Measurements from ENCODE around the gene SLC15A3.

Gene SLC15A3

GRCh38 chr11:60951904-60952741 lies at the start of gene SLC15A3:
Gene SLC15A3, minus strand, starts transcription at chr11:60952176. Its CDS starts 625 bp downstream, at chr11:60951551.
- no peak for DNase-seq (ENCODE audit: low spot score)

- DNase-seq (ENCODE audit: low spot score) = no peak
These were observed 48.5 kb upstream of the SLC15A3 start for GRCh38 chr11:61000426-61000825.

GRCh38 chr11:60996381-60997138 lies 44.6 kb upstream of the SLC15A3 start:
- no peak for DNase-seq (ENCODE audit: low spot score)

- no peak for DNase-seq (ENCODE audit: low spot score)
These were observed 43.8 kb upstream of the SLC15A3 start for GRCh38 chr11:60995798-60996197.

- no peak for DNase-seq (ENCODE audit: low spot score)
These were observed 42.6 kb upstream of the SLC15A3 start for GRCh38 chr11:60994541-60995080.

- DNase-seq (ENCODE audit: low spot score) = no peak
These were observed 41.6 kb upstream of the SLC15A3 start for GRCh38 chr11:60993615-60994014.

- no peak for DNase-seq (ENCODE audit: low spot score)
These were observed 41.0 kb upstream of the SLC15A3 start for GRCh38 chr11:60992842-60993409.

GRCh38 chr11:60991457-60991856 lies 39.5 kb upstream of the SLC15A3 start:
- no peak for DNase-seq (ENCODE audit: low spot score)

GRCh38 chr11:60989093-60989650 lies 37.2 kb upstream of the SLC15A3 start:
- DNase-seq (ENCODE audit: low spot score) = no peak

- no peak for DNase-seq (ENCODE audit: low spot score)
These were observed 36.7 kb upstream of the SLC15A3 start for GRCh38 chr11:60988658-60989057.

- no peak for DNase-seq (ENCODE audit: low spot score)
These were observed 35.8 kb upstream of the SLC15A3 start for GRCh38 chr11:60987577-60988277.

- no peak for DNase-seq (ENCODE audit: low spot score)
These were observed 34.3 kb upstream of the SLC15A3 start for GRCh38 chr11:60985991-60986915.

GRCh38 chr11:60985501-60985900 lies 33.5 kb upstream of the SLC15A3 start:
- DNase-seq (ENCODE audit: low spot score) = no peak

GRCh38 chr11:60984636-60985035 lies 32.7 kb upstream of the SLC15A3 start:
- DNase-seq (ENCODE audit: low spot score) = no peak

GRCh38 chr11:60984149-60984548 lies 32.2 kb upstream of the SLC15A3 start:
- DNase-seq (ENCODE audit: low spot score) = no peak

GRCh38 chr11:60982184-60982583 lies 30.2 kb upstream of the SLC15A3 start:
- no peak for DNase-seq (ENCODE audit: low spot score)

GRCh38 chr11:60981515-60981914 lies 29.5 kb upstream of the SLC15A3 start:
- no peak for DNase-seq (ENCODE audit: low spot score)

GRCh38 chr11:60978546-60979380 lies 26.8 kb upstream of the SLC15A3 start:
- no peak for DNase-seq (ENCODE audit: low spot score)

GRCh38 chr11:60977836-60978235 lies 25.9 kb upstream of the SLC15A3 start:
- no peak for DNase-seq (ENCODE audit: low spot score)

- no peak for DNase-seq (ENCODE audit: low spot score)
These were observed 25.2 kb upstream of the SLC15A3 start for GRCh38 chr11:60977224-60977623.
